Peyer's patch (tissue), 4 donors: ENCODE data around the gene NPIPA1.

Experiments used
- CTCF ChIP-seq, 6 experiments: fragments of 450-650 bp in 4 of 6; fragments of 200-600 bp in 2 of 6; sonication (generic) in 1 of 6; IDR thresholded peaks; one replicate each; pipeline ENCODE4 v1.5.1; 2017 to 2019; ENCODE audit warnings: antibody characterized with exemption in 6 of 6, mild to moderate bottlenecking in 3 of 6, moderate library complexity in 1 of 6
- POLR2A ChIP-seq, 2 donors: fragments of 450-650 bp; IDR thresholded peaks; one replicate each; pipeline ENCODE4 v1.5.1; 2017; ENCODE audit warnings: antibody characterized with exemption in 2 of 2, mild to moderate bottlenecking in 2 of 2, moderate library complexity in 2 of 2

- TF ChIP-seq CTCF (IDR thresholded peaks at IDR 0.05) (no peak), POLR2A (IDR thresholded peaks at IDR 0.05) (no peak)
Observed at GRCh38 chr16:14955546-14956231, 18.4 kb downstream of the NPIPA1 start.
